ENCODE measurements around the gene S100G.
A peak's percentile ranks its signal among the peaks of the same experiment; 100 is the strongest.

Gene S100G

DNA sequence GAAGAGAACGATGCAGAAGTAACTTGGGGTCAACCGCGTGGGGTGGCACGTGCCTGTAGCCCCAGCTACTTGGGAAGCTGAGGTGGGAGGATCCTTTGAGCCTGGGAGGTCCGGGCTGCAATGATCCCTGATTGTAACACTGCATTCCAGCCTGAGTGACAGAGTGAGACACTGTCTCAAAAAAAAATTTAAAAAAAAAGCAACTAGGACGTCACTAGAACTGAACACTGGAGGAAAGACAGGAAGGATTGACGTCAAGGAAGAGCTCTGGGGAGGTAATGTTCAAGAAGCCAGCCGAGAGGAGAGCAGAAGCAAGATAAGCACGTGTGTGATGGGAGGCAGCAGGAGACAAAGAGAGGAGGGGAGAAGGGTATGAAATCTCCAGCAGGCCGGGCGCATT, 28.7 kb downstream of the S100G start:
- Histone ChIP-seq H3K9me3 (no peaks in the 10 kb centered on the region), H3K36me3 (peaks cover 5% of the 10 kb centered on the region), H3K4me3 (ENCODE audit: low read depth in 1 of 2, low read length in 1 of 2) (no peak overlapping the region), H3K27ac (no peak overlapping the region), H3K4me1 (ENCODE audit: control insufficient read depth in 1 of 2, insufficient read depth in 1 of 2, low read depth in 1 of 2, low read length in 1 of 2) (no peaks in the 10 kb centered on the region), H3K27me3 (no peaks in the 10 kb centered on the region)
- TF ChIP-seq, protein P1, sequence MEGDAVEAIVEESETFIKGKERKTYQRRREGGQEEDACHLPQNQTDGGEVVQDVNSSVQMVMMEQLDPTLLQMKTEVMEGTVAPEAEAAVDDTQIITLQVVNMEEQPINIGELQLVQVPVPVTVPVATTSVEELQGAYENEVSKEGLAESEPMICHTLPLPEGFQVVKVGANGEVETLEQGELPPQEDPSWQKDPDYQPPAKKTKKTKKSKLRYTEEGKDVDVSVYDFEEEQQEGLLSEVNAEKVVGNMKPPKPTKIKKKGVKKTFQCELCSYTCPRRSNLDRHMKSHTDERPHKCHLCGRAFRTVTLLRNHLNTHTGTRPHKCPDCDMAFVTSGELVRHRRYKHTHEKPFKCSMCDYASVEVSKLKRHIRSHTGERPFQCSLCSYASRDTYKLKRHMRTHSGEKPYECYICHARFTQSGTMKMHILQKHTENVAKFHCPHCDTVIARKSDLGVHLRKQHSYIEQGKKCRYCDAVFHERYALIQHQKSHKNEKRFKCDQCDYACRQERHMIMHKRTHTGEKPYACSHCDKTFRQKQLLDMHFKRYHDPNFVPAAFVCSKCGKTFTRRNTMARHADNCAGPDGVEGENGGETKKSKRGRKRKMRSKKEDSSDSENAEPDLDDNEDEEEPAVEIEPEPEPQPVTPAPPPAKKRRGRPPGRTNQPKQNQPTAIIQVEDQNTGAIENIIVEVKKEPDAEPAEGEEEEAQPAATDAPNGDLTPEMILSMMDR (IDR thresholded peaks at IDR 0.05) = no peak

DNA sequence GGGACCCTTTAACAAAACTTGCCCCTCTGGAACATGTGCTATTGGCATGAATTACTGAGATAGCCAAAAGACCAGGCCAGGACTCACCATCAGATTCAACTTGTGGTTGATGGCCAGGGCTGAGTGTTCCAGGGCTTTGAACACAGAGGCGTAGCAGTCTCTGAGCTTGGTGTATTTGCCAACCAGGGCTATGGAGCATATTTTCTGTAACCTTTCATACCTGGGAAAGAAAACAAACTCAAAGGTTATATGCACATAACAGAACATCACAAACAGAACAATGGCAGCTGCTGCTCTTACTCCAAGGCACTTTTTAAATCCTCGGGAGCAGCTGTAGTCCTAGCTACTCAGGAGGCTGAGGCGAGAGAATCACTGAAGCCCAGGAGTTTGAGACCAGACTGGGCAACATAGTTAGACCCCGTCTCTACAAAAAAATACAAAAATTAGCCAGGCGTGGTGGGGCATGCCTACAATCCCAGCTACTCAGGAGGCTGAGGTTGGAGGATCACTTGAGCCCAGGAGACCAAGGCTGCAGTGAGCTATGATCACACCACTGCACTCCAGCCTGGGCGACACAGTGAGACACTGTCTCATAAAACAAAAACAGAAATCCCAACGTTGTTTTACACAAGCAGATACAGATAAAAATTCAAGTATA, 33.2 kb downstream of the S100G start:
- Histone ChIP-seq H3K4me1 (ENCODE audit: control insufficient read depth in 1 of 2, insufficient read depth in 1 of 2, low read depth in 1 of 2, low read length in 1 of 2) (no peaks in the 10 kb centered on the region), H3K27me3 (no peaks in the 10 kb centered on the region), H3K27ac (no peak overlapping the region), H3K9me3 (no peaks in the 10 kb centered on the region), H3K4me3 (ENCODE audit: low read depth in 1 of 2, low read length in 1 of 2) (no peak overlapping the region), H3K36me3 (peaks cover 5% of the 10 kb centered on the region)
- TF ChIP-seq, protein P1 (IDR thresholded peaks at IDR 0.05) = no peak

DNA sequence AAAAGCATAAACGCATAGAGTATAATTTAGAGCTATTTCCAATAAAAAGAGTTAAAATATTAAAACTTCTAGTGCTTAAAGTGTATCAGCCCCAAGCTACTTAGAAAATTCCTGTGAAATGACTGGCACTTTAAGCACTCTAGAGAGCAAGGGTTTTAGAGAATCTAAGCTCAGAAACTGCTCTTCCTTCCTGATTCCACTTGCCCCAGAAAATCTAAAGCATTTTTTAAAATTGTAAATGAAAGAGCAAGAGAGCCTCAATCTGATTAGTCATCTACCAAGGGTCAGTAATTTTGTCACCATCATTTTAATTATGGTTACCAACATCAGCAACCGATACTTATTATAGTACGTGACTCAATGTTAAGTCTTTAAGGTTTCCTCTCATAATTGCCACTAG, 37.6 kb downstream of the S100G start:
- H3K9me3 ChIP-seq = no peaks in the 10 kb centered on the region
- H3K36me3 ChIP-seq = peaks cover 5% of the 10 kb centered on the region

DNA sequence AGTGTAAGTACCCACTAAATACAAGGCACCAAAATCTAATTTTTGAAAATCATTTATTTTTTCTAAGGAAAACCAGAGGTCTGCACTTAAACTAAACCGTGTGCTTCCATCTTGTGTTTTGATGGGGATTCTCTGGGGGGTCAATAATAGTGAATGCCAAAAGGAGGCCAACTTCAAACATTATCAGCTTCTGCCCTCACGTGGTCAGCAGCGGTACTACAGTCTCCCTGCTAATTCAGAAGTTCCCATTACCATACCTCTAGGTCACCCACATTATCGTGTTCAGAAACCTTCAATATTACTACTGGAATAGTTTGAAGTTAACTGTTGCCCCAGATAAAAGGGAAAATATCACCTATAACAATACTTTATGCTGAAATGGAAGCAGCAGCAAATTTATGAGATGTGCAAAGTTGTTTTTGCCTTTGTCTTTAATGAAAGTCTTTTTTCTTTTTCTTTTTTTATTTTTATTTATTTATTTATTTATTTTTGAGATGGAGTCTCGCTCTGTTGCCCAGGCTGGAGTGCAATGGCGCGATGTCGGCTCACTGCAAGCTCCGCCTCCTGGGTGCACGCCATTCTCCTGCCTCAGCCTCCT, 45.2 kb downstream of the S100G start:
- H3K27ac ChIP-seq = no peak overlapping the region
- peaks cover 3% of the 10 kb centered on the region for H3K36me3 ChIP-seq
- no peaks in the 10 kb centered on the region for H3K4me1 ChIP-seq (ENCODE audit: control insufficient read depth in 1 of 2, insufficient read depth in 1 of 2, low read depth in 1 of 2, low read length in 1 of 2)
- TF ChIP-seq, protein P1 (IDR thresholded peaks at IDR 0.05) = peak; percentile 82
- no peaks in the 10 kb centered on the region for H3K27me3 ChIP-seq
- H3K4me3 ChIP-seq (ENCODE audit: low read depth in 1 of 2, low read length in 1 of 2) = no peak overlapping the region
- no peaks in the 10 kb centered on the region for H3K9me3 ChIP-seq

More for the DNA sequence above, 37.6 kb downstream of the S100G start:
- TF ChIP-seq, protein P1 (IDR thresholded peaks at IDR 0.05) = no peak
- H3K4me3 ChIP-seq (ENCODE audit: low read depth in 1 of 2, low read length in 1 of 2) = no peak overlapping the region
- H3K27ac ChIP-seq = no peak overlapping the region
- no peaks in the 10 kb centered on the region for H3K27me3 ChIP-seq
- H3K4me1 ChIP-seq (ENCODE audit: control insufficient read depth in 1 of 2, insufficient read depth in 1 of 2, low read depth in 1 of 2, low read length in 1 of 2) = no peaks in the 10 kb centered on the region

DNA sequence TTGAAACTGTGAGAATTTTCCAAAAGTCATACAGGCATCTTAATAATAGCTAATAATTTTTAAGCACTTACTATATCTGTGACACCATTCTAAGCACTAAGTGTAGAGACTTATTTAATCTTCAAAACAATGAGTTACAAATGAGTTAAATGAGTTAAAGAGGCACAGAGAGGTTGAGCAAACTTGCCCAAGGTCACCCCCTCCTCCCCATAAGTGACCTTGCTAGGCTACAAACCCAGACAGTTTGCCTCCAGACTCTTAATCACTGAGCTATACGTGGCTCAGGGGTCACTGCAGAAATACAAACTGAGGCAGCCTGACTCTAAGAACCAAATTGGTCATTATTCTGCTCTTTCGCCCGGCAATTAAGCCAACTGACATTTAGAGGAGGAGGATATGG, 47.0 kb downstream of the S100G start:
- Histone ChIP-seq H3K4me3 (ENCODE audit: low read depth in 1 of 2, low read length in 1 of 2) (no peak overlapping the region), H3K4me1 (ENCODE audit: control insufficient read depth in 1 of 2, insufficient read depth in 1 of 2, low read depth in 1 of 2, low read length in 1 of 2) (no peaks in the 10 kb centered on the region), H3K9me3 (no peaks in the 10 kb centered on the region), H3K36me3 (peaks cover 3% of the 10 kb centered on the region), H3K27me3 (no peaks in the 10 kb centered on the region), H3K27ac (no peak overlapping the region)
- TF ChIP-seq, protein P1 (IDR thresholded peaks at IDR 0.05) = no peak
